ENCODE data around the gene MVK.

MVK gene

DNA sequence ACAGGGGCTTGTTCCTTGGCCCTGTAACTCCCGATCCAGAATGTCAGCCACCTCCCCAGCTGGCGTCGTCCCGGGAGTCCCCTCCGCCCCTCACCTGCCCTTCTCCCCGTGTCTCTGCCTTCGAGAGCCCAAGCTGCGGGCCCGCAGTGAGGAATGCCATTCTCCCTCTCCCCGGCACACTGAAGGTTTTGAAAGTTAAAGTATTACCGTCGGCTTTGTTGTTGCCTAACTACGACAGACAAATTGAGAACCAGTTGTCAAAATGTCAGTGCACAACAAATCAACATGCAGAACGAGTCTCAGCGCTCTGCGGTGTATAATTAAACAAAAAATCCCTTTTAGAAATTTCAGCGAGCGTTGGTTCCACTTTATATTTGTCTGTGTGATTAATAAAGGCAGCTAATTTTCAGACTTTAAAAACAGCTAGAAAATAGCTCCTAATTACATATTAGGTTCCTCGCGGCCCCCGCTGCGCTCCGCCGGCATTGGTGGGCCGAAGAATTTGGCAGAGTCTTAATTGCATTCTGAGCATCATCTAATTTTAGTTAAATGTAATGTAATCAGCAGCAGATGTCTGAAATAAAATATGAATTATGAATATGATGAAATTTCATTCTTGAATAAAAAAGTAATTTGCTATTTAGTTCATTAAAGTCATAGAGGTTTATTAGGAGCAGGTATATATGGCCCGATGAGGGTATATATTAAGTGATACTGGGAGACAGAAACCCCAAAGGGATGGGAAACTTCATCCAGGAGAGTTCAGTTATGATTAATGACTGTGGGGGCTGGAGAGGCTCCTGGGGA is 40.3 kb downstream of the MVK start:
- TF ChIP-seq CTCF (IDR thresholded peaks at IDR 0.05; ENCODE audit: insufficient read depth, low read depth, low read length, missing control alignments): no peak
- no peak overlapping the region for H3K4me3 ChIP-seq (ENCODE audit: low read depth, low read length)
- no peak for DNase-seq (ENCODE audit: low read depth)

DNA sequence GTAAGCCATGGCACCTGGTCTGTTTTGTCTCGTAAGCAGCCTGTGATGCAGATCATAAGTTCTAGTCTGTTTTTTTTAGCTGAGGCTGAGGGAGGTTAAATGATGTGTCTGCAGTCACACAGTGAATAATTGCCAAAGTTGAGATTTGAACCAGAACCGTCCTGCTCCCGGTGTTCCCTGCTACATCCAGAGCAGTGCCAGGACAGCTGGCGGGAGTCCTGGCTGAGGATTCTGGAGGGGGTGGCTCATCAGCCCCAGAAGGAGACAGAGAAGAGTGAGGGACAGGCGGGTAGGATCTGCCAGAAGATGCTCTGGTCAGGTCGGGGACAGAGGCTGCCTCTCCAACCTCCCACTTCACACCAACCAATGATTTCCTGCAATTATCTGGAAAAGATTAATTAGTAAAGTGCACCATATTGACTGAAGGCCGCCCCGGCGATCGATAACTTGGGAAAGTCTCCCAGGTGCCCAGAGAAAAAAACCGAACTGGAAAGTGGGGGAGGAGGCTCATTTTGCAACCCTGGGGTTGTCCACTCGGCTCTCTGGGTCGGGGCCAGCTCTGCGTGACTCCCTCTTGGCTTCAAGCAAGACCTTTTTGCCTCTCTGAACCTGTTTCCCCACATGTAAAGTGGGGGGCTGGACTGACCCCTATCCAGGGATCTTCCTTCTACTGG is 42.1 kb downstream of the MVK start:
- H3K4me3 ChIP-seq (ENCODE audit: low read depth, low read length): no peak overlapping the region
- no peak for DNase-seq (ENCODE audit: low read depth)
- no peak for TF ChIP-seq CTCF (IDR thresholded peaks at IDR 0.05; ENCODE audit: insufficient read depth, low read depth, low read length, missing control alignments)

DNA sequence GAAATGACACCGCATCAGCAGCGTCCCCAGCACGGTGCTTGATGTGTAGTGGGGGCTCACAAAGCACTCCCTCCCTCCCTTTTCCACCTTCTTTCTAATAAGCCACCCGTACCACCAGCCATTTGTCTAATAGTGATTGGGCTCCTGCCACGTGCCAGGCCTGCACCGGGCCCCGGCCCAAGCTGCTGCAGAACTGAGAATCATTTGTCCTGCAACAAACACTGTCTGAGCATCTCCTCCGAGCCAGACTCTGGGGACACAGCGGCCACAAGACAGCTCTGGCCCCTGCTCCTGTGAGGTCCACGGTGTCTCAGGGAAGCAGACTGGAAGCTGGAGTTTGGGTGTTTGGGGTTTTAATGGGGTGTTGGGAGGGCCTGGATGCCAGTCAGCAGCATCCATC is 43.9 kb downstream of the MVK start:
- no peak for DNase-seq (ENCODE audit: low read depth)

DNA sequence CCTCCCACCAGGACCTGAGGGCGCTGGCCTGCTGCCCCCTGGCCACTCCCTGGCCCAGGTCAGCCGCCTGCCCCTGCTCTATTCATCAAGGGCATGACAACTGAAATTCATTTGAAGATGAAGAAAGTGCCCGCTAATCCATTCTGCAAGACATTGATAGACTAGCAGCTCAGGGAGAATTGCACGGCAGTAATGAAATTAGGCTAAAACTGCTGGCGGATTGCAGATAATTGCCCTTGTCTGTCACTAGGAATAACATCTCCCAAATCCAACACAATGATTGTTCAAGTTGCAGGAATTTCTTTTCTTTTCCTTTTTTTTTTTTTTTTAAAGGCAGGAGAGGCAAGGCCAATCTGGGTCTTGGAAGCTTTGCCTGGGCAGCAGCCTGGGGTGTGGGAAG is 44.5 kb downstream of the MVK start:
- no peak for TF ChIP-seq CTCF (IDR thresholded peaks at IDR 0.05; ENCODE audit: insufficient read depth, low read depth, low read length, missing control alignments)
- H3K4me3 ChIP-seq (ENCODE audit: low read depth, low read length): no peak overlapping the region
- DNase-seq (ENCODE audit: low read depth): no peak

More for the DNA sequence above, 43.9 kb downstream of the MVK start:
- TF ChIP-seq CTCF (IDR thresholded peaks at IDR 0.05; ENCODE audit: insufficient read depth, low read depth, low read length, missing control alignments): no peak
- no peak overlapping the region for H3K4me3 ChIP-seq (ENCODE audit: low read depth, low read length)

- TF ChIP-seq CTCF (IDR thresholded peaks at IDR 0.05; ENCODE audit: insufficient read depth, low read depth, low read length, missing control alignments): no peak
- H3K4me3 ChIP-seq (ENCODE audit: low read depth, low read length): no peak overlapping the region
- DNase-seq (ENCODE audit: low read depth): no peak
These were observed 45.5 kb downstream of the MVK start for GRCh38 chr12:109619002-109619604.

DNA sequence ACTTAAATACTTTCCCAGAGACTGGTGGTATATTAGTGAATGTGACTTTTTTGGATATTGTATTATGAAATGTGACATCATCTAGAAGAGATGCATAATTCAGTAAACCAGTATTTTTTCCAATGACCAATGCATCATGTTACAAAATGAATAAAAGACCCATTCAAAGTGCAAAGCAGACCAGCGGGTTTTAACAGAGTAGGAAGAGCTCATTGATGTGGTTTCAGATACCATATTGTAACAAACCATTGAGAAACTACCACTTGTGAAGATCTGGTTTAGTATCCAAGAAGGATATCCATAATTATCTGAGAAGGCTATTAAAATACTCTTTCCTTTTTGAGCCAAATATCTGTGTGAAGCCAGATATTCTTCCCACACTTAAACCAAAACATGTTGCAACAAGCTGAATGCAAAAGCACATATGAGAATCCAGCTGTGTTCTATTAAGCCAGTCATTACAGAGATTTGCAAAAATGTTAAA is 47.7 kb downstream of the MVK start:
- TF ChIP-seq CTCF (IDR thresholded peaks at IDR 0.05; ENCODE audit: insufficient read depth, low read depth, low read length, missing control alignments): no peak
- no peak overlapping the region for H3K4me3 ChIP-seq (ENCODE audit: low read depth, low read length)
- no peak for DNase-seq (ENCODE audit: low read depth)

All from GM12865 (cell line).